ENCODE results near the gene CUX1.

The CUX1 gene

DNA sequence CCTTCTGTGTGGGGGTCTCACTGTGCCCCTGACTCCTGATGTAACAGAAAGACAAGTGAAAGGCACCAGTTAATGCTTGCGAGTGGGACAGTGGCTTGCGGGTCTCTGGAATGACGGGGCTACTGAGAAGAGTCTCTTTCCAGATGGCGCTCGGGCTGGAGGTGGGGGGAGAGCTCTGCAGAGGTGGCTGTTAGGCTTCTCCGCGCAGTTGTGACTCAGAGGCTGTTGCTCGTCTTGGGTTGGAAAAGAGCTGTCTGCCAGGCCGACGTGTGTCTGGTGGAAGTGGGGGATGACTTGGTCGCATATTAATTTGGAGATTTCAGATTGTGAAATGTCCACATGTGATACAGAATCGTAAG, 441.3 kb downstream of the CUX1 start:
- no peak for DNase-seq (ENCODE audit: low read depth, low spot score)

GRCh38 chr7:102260856-102261255, 443.4 kb downstream of the CUX1 start:
- no peak for DNase-seq (ENCODE audit: low read depth, low spot score)

GRCh38 chr7:102261451-102261850, 444.0 kb downstream of the CUX1 start:
- DNase-seq (ENCODE audit: low read depth, low spot score), result no peak

GRCh38 chr7:102262546-102262945, 445.1 kb downstream of the CUX1 start:
- DNase-seq (ENCODE audit: low read depth, low spot score), result no peak

DNA sequence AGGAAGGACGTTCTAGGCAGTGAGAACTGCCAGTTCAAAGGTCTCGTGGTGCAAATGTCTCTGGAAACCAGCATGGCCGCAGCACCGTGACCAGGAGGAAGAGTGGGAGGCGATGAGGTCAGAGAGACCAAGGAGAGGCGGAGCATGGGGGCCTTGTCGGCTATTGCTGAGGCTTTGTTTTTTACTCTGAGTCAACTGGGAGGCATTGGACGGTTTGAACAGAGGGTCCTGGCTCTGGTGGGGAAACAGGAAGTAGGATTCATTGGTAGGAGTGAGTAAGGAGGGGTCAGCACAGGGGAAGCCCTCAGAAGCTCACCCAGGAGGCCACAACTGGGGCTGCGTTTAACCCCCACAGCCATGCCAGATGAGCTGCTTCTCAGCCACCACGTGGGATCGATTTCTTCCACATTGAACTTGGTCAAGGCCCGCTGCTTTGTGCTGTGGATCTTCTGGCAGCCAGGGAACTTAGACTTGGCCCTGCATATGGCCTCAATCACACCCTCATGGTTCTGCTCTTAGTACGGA, 447.0 kb downstream of the CUX1 start:
- no peak for DNase-seq (ENCODE audit: low read depth, low spot score)

GRCh38 chr7:102266541-102266940, 449.1 kb downstream of the CUX1 start:
- no peak for DNase-seq (ENCODE audit: low read depth, low spot score)

GRCh38 chr7:102268635-102269034, 451.2 kb downstream of the CUX1 start:
- no peak for DNase-seq (ENCODE audit: low read depth, low spot score)

DNA sequence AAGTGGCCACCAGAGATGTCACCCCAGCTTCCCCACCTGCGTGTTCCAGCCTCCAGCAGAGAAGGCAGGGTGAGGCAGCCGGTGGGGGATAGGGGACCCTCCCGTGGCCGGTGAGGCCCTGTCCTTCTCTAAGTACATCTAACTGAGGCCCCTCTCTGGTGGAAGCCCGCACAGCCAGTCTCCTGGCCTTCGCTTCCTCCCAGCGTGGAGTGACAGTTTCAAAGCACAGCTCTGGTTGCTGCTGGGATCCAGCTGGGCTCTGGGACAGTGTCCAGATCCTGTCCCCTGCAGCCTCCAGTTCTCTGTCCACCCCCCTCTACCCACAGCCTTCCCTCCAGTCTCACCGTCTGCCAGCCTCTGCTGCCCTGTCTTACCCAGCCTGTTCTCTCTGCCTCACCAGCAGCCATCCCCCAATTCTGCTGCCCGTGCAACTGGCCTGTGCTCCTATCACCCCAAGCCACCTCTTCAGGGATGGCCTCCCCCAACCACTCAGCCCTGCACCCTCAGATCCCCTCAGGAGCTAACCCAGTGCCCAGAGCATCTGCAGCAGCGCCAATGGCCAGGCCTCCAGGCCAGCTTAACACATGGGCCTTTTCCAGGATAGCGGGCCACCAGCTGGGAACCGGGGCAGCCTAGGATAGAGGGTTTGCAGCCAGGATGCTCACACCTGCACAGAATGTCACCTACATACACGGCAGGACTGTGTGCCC, 452.9 kb downstream of the CUX1 start:
- no peak for DNase-seq (ENCODE audit: low read depth, low spot score)

DNA sequence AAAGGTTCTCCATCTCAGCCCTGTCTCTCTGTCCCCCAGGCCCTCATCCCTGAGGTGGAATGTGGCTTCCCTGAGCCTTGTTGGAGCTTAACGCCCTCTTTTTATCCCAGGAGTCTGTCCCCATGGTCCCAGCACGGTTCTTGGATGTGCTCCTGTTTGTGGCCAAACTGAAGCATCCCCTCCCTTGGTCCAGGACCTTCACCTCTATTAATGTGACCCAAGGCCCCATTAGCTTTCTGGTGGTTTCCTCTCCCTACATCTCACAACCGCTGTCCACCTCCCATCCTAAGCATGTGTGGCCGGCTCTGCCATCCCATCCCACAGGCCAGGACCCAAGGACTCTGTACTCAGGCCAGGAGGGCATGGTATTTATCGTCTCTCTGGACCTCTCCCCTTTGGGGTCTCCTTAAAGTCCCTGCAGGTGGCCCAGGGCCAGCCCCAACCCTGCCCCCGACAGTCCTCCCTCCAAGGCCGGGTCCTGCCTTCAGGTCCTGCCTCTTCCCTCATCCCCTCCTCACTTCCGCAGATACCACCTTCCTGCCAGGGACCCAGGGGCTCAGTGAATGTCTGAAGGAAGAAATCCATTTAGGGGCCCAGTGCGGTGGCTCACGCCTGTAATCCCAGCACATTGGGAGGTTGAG, 453.9 kb downstream of the CUX1 start:
- DNase-seq (ENCODE audit: low read depth, low spot score), result no peak

GRCh38 chr7:102272075-102272916, 454.9 kb downstream of the CUX1 start:
- DNase-seq (ENCODE audit: low read depth, low spot score), result peak; percentile 36

- no peak for DNase-seq (ENCODE audit: low read depth, low spot score)
These were observed 455.7 kb downstream of the CUX1 start for GRCh38 chr7:102272917-102273748.

DNA sequence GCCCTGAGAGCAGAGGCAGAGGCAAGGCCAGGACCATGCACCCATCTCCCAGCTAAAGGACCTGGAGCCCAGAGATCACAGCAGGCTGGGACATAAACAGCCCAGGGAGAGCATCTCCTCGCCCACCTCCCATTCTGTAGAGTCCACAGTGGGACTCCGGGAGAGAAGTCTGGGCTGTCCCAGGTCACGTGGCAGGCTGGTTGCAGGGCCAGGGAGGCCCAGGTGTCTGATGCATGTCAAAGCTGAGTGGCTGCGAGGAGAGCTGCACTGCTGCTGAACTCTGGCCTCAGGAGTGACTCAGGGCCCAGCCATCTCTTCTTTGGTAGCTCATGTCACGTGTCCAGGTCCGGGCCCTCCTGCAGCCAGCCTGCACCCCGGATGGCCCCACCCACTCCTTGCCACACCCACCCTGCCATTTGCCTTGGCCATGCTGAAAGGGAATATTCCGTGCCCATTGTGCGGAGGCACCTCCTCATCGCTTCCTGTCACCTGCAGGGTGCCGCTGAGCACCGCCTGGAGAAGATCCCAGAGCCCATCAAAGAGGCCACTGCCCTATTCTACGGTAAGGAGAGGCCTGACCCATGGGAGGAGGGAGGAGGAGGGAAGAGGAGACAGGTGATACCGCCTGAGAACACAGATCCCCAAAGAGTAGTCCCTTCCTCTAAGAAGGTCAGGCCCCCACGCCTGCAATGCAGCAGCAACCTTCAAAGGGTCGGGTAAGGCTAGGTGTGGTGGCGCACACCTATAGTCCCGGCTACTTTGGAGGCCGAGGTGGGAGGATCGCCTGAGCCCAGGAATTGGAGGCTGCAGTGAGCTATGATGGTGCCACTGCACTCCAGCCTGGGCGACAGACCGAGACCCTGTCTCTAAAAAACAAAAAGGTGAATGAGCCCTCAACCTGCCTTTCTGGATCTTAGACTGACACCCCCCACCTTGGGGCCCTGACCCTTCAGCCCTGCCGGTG, 456.6 kb downstream of the CUX1 start:
- no peak for DNase-seq (ENCODE audit: low read depth, low spot score)

DNA sequence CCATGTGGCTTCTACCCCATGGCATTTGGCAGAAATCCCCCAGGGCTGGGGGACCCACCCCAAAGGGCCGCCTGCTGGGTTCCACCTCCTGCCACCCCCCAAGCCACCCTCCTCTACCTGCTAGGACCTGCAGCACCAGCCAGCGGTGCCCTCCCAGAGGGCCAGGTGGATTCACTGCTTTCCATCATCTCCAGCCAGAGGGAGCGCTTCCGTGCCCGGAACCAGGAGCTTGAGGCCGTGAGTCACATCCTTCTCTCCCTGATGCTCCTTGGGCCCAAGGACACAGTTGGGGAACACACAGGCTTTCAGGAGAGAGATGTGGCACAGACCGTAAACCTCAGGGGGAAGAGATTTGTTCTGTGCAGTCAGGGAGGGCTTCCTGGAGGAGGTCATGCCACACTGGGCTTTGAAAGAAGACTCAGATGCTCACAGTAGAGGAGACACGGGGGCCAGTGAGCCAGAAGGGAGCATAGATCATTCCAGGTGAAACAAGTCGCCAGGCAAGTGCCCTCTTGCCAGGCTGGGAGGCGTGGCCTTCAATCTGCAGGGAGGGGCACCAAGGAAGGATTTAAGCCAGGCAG, 457.8 kb downstream of the CUX1 start:
- no peak for DNase-seq (ENCODE audit: low read depth, low spot score)

- DNase-seq (ENCODE audit: low read depth, low spot score), result no peak
These were observed 460.5 kb downstream of the CUX1 start for GRCh38 chr7:102277901-102278300.

DNA sequence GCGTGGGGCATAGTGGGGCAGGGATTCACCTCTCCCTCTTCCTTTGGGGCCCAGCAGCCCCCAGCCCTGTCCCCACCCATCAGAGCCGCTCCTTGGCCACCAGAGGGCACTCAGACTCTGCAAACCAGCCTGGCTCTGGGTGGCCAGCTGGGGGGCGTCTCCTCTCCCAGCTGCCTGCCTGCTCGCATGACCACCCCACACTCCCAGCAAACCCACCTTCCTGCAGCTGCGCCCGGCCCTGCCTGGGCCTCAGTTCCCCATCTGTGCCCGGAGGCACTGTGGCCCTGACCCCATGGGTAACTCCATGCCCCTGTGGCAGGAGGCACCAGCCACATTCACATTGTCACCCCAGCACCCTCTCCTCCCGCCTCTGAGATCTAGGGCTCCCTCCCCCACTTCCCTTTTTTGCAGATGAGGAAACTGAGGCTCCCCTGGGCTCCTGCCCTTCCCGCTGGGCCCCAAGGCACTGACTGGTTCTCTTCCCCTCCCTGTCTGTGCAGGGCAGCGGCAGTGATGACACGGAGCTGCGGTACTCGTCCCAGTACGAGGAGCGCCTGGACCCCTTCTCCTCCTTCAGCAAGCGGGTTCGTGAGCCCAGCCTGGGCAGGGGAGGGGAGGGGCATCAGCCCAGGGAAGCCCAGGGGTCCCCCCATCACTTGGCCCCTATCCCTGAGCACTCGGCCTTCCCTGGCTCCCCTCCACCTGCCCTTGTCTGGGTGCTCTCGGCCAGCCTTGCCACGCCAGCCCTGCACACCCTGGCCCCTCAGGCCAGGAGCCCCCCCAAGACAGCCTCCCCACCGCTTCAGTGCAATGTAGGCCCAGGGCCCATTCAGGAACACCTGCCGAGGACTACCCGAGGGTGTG, 462.3 kb downstream of the CUX1 start:
- no peak for DNase-seq (ENCODE audit: low read depth, low spot score)

- DNase-seq (ENCODE audit: low read depth, low spot score), result no peak
These were observed 463.1 kb downstream of the CUX1 start for GRCh38 chr7:102280521-102280920.

- DNase-seq (ENCODE audit: low read depth, low spot score), result no peak
These were observed 464.4 kb downstream of the CUX1 start for GRCh38 chr7:102281785-102282184.

DNA sequence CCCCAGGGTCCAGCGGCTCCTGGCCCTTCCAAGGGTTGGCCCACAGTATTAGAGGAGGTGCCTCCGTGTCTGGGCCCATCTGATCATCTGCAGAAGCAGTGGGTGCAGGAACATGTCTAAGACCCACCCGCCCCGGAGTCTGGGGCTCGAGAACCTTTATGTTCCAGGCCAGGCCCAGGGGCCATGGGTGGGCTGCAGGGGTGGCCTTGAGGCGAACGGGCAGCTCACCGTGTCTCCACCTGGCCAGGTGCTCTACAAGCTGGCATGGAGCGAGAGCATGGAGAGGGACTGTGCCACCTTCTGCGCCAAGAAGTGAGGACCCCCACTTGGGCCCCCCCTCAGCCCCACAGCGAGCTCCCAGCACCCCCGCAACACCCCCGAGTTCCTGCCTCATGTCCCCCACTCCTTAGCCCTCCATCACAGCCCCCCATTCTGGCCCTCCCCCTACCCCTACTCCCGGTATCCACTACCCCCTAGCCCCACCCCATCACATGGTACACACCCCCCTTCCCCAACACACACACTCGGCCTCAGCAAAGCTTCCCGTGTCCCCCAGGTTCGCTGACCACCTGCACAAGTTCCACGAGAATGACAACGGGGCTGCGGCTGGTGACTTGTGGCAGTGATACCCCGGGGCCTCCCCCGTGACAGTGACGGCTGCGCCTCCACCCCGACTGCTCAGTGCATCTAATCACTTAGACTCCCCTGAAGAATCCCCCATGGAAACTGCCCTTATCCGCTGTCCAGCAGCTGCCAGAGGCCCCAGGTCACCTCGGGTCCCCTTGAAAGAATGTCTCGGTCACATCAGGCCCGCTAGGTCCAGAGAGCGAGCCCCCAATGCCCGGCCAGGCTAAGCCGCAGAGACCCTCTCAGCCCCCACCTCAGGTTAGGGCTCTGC, 465.3 kb downstream of the CUX1 start:
- DNase-seq (ENCODE audit: low read depth, low spot score), result no peak

Data from smooth muscle cell of the brain vasculature (primary cell).